Breast epithelium (tissue), 4 donors: ENCODE measurements around the gene ZWILCH. TPM values are rescaled to one million over a fixed set of nuclear protein-coding genes. Genes with fewer than 3 reads are reported as not detected.

Source experiments
- DNase-seq, 2 donors: peaks; one replicate each; pipeline ENCODE4 v3.0.0-alpha.2; 2019; ENCODE audit warnings: low spot score in 2 of 2
- H3K27ac ChIP-seq, 2 donors: fragments of 200-600 bp; sonication (generic) in 1 of 2; one replicate each; pipeline ENCODE4 v1.5.1; 2016 to 2019; ENCODE audit warnings: mild to moderate bottlenecking in 1 of 2
- H3K27me3 ChIP-seq, 2 donors: fragments of 200-600 bp; sonication (generic) in 1 of 2; one replicate each; pipeline versions ENCODE4 v1.5.1 to v1.6.0; 2017 to 2019; ENCODE audit warnings: control low read depth in 1 of 2, mild to moderate bottlenecking in 1 of 2
- H3K36me3 ChIP-seq: fragments of 200-600 bp; one replicate; pipeline ENCODE4 v1.5.1; 2019
- H3K4me1 ChIP-seq, 2 donors: fragments of 200-600 bp; sonication (generic); one replicate each; pipeline ENCODE4 v1.5.1; 2016 to 2019; ENCODE audit warnings: control low read depth in 1 of 2
- H3K4me3 ChIP-seq, 3 donors: fragments of 200-600 bp; sonication (generic); 1 replicate in 2 of 3; 2 replicates in 1 of 3; pipeline ENCODE4 v1.5.1; 2016 to 2019; ENCODE audit warnings: mild to moderate bottlenecking in 3 of 3, moderate library complexity in 2 of 3
- H3K9me3 ChIP-seq, 2 donors: fragments of 200-600 bp; sonication (generic) in 1 of 2; one replicate each; pipeline ENCODE4 v1.5.1; 2016 to 2019; ENCODE audit warnings: control low read depth in 1 of 2
- POLR2A ChIP-seq: fragments of 450-650 bp; IDR thresholded peaks from one replicate; pipeline ENCODE4 v1.6.1; 2016; ENCODE audit warnings: antibody characterized with exemption, mild to moderate bottlenecking, moderate library complexity
- POLR2AphosphoS5 ChIP-seq, 3 donors: sonication (generic); formaldehyde crosslinking; IDR thresholded peaks; one replicate each; pipeline ENCODE4 v1.6.1; 2017; ENCODE audit warnings: antibody characterized with exemption in 3 of 3
- intact Hi-C: fragments of 100-400 bp; cut with DNase I; formaldehyde crosslinking; loops from one replicate; pipeline ENCODE4 v1.15.1; 2023; ENCODE audit warnings: low total_unique reads
- total RNA-seq, 3 donors: library from RNA; depleted of rRNA; stranded (reverse); fragments of >200 nt; gene quantifications; one replicate each; pipeline ENCODE4 v1.1.0, GENCODE V29; 2016
- TF ChIP-seq, protein P1 (sequence below), 3 donors: fragments of 450-650 bp; IDR thresholded peaks; one replicate each; pipeline ENCODE4 v1.5.1; 2016 to 2017; ENCODE audit warnings: antibody characterized with exemption in 3 of 3, mild to moderate bottlenecking in 3 of 3, moderate library complexity in 3 of 3

Gene ZWILCH
- total RNA-seq, 3 donors from 2014 or later: 4.0 to 8.2 (median 7.6) TPM

- intact Hi-C loops: no loop called here
- no peaks in the 10 kb centered on the region for H3K27me3 ChIP-seq
- no peaks in the 10 kb centered on the region for H3K9me3 ChIP-seq
- peak overlapping the region; percentile 13 to 52 for H3K27ac ChIP-seq
- H3K4me1 ChIP-seq: no peaks in the 10 kb centered on the region
- H3K36me3 ChIP-seq: no peaks in the 10 kb centered on the region
- no peak for DNase-seq
- TF ChIP-seq POLR2A: no peak
- no peak for TF ChIP-seq POLR2AphosphoS5 (IDR thresholded peaks at IDR 0.05)
- TF ChIP-seq, protein P1, sequence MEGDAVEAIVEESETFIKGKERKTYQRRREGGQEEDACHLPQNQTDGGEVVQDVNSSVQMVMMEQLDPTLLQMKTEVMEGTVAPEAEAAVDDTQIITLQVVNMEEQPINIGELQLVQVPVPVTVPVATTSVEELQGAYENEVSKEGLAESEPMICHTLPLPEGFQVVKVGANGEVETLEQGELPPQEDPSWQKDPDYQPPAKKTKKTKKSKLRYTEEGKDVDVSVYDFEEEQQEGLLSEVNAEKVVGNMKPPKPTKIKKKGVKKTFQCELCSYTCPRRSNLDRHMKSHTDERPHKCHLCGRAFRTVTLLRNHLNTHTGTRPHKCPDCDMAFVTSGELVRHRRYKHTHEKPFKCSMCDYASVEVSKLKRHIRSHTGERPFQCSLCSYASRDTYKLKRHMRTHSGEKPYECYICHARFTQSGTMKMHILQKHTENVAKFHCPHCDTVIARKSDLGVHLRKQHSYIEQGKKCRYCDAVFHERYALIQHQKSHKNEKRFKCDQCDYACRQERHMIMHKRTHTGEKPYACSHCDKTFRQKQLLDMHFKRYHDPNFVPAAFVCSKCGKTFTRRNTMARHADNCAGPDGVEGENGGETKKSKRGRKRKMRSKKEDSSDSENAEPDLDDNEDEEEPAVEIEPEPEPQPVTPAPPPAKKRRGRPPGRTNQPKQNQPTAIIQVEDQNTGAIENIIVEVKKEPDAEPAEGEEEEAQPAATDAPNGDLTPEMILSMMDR (IDR thresholded peaks at IDR 0.05): no peak
- no peak overlapping the region for H3K4me3 ChIP-seq
These were observed 22.6 kb upstream of the ZWILCH start for GRCh38 chr15:66482539-66482938.

DNA sequence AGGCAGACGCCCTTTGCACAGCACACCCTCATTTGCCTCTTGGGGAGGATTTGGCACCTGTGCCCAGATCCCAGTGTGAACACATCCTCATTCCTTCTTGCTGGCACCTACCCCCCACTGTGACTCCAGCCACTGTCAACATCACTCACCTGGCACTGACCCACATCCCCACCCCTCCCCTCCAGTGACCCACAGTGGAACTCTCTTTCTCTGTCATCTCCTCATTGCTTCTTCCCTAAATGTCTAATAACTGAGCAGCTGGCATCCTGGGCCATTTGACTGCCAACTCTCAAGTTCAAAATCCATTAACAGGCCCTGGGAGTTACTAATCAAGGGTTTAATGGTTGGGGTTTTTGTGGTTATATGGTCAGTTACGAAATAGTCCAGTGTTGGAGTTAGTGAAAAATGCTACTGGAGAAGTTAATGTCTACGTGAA, 22.0 kb upstream of the ZWILCH start:
- intact Hi-C loops: no loop called here
- peak overlapping the region in 1 of 2 donors; percentile 52 for H3K27ac ChIP-seq
- no peak overlapping the region for H3K4me3 ChIP-seq
- no peaks in the 10 kb centered on the region for H3K36me3 ChIP-seq
- no peaks in the 10 kb centered on the region for H3K27me3 ChIP-seq
- peak in 1 of 2 donors; percentile 78 for DNase-seq
- TF ChIP-seq POLR2AphosphoS5 (IDR thresholded peaks at IDR 0.05): no peak
- TF ChIP-seq, protein P1 (IDR thresholded peaks at IDR 0.05): no peak
- no peak for TF ChIP-seq POLR2A
- H3K4me1 ChIP-seq: no peaks in the 10 kb centered on the region
- no peaks in the 10 kb centered on the region for H3K9me3 ChIP-seq

DNA sequence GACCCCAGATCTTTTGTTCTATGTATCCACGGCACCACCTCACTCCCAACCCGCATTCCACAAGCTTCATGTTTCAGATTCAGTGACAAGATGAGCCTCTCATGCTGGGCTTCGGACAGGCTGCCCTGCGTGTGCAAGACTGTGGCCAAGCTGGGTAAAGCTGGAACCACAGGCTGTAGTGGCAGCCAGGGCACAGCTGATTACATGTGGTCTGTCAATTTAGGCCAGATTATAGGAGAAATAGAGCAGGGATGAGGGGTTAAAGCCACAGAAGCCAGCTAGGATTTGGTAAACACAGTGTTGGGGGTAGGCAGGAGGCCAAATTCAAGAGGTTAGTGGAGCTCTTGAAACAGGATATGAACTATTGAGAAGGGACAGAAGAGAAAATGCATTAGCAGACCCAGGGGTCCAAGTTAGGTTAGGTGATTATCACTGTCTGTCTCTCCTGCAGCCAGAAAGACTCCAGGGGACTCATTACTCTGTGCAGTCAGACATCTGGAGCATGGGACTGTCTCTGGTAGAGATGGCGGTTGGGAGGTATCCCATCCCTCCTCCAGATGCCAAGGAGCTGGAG, 20.5 kb upstream of the ZWILCH start:
- no peaks in the 10 kb centered on the region for H3K4me1 ChIP-seq
- intact Hi-C loops: no loop called here
- no peaks in the 10 kb centered on the region for H3K27me3 ChIP-seq
- TF ChIP-seq POLR2A (no peak), POLR2AphosphoS5 (IDR thresholded peaks at IDR 0.05) (no peak)
- TF ChIP-seq, protein P1 (IDR thresholded peaks at IDR 0.05): no peak
- no peak overlapping the region for H3K4me3 ChIP-seq
- H3K9me3 ChIP-seq: no peaks in the 10 kb centered on the region
- no peak overlapping the region for H3K27ac ChIP-seq
- no peaks in the 10 kb centered on the region for H3K36me3 ChIP-seq
- no peak for DNase-seq

DNA sequence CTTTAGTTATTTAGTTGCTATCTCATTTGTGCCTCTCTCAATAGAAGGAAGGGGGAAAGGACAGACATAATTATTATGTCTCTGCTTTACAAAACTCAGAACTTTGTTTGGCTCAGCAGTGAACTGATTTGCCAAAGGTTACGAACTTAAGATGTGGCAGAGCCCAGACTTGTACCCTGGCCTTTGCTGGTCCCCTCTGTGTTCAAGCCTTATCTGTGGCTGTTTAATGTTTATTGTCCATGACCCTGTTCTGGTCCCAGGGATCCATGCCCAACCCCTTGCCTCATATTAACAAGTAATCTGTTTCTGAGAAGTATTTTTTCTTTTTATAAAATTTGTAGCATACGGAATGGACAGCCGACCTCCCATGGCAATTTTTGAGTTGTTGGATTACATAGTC, 18.2 kb upstream of the ZWILCH start:
- TF ChIP-seq, protein P1 (IDR thresholded peaks at IDR 0.05): no peak
- no peak for TF ChIP-seq POLR2AphosphoS5 (IDR thresholded peaks at IDR 0.05)
- TF ChIP-seq POLR2A: no peak
- intact Hi-C loops: no loop called here
- no peaks in the 10 kb centered on the region for H3K27me3 ChIP-seq
- DNase-seq: no peak
- H3K9me3 ChIP-seq: no peaks in the 10 kb centered on the region
- H3K4me1 ChIP-seq: no peaks in the 10 kb centered on the region
- H3K36me3 ChIP-seq: no peaks in the 10 kb centered on the region
- H3K27ac ChIP-seq: no peak overlapping the region
- no peak overlapping the region for H3K4me3 ChIP-seq

DNA sequence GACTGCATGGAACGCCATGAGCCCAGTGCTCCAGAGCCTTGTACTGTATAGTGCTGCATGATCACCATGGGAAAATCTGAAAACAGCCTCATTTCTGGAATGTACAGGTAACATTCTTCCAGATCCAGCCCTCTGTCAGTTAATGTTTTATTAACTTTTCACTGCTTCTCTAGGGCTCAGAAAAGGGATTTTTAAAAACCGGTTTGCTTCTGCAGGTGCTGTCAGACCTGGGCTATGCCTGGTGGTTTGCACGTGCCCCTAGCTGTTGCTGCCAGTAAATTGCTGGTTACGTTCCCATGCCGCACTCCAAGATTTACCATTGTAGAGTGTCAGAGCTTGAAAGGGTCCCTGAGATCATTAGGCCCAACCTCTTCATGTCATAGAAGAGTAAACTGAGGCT, 16.6 kb upstream of the ZWILCH start:
- Histone ChIP-seq H3K4me3 (no peak overlapping the region), H3K4me1 (no peaks in the 10 kb centered on the region), H3K9me3 (no peaks in the 10 kb centered on the region), H3K27ac (no peak overlapping the region), H3K36me3 (no peaks in the 10 kb centered on the region), H3K27me3 (no peaks in the 10 kb centered on the region)
- intact Hi-C loops: no loop called here
- no peak for TF ChIP-seq POLR2A
- TF ChIP-seq, protein P1 (IDR thresholded peaks at IDR 0.05): no peak
- TF ChIP-seq POLR2AphosphoS5 (IDR thresholded peaks at IDR 0.05): no peak
- DNase-seq: no peak
